HCT116 (cell line): Measurements from ENCODE around the gene PPP2R1B.

Experiments
- CTCF ChIP-seq, 3 experiments: fragments of 200-600 bp in 1 of 3; sonication (generic) in 1 of 3; IDR thresholded peaks in 2 of 3; conservative IDR thresholded peaks in 1 of 3; 2 replicates each; pipeline ENCODE4 v1.5.1; 2012 to 2017; ENCODE audit warnings: low read depth in 2 of 3, low read length in 2 of 3, antibody characterized with exemption in 1 of 3, borderline replicate concordance in 1 of 3, control low read depth in 1 of 3, mild to moderate bottlenecking in 1 of 3, mixed read lengths in 1 of 3, mixed run types in 1 of 3, moderate library complexity in 1 of 3; ENCODE audit not compliant: insufficient read depth in 1 of 3
- ZBTB33 ChIP-seq: IDR thresholded peaks from 2 replicates; pipeline ENCODE4 v1.6.1; 2011; ENCODE audit warnings: mild to moderate bottlenecking, low read length, moderate library complexity; ENCODE audit not compliant: insufficient replicate concordance; ENCODE audit errors: extremely low read depth

GRCh38 chr11:111724615-111725129, 41.5 kb downstream of the PPP2R1B start:
- TF ChIP-seq ZBTB33 (no peak), CTCF (IDR thresholded peaks at IDR 0.05 in 2 of 3, conservative IDR thresholded peaks at IDR 0.05 in 1 of 3; ENCODE audit: borderline replicate concordance in 1 of 3, insufficient read depth in 1 of 3, low read depth in 2 of 3, low read length in 2 of 3) (no peak)
